Brain microvascular endothelial cell (primary cell): ENCODE data around the gene RRP1.

Source experiments
- DNase-seq: peaks from one replicate; pipeline ENCODE4 v3.0.0-alpha.2; 2020
- H3K27ac ChIP-seq: fragments of 250-450 bp; sonication (Bioruptor Pico); 2 replicates; pipeline ENCODE4 v1.5.1; 2020; ENCODE audit warnings: mild to moderate bottlenecking, moderate library complexity
- H3K27me3 ChIP-seq: fragments of 250-450 bp; sonication (Bioruptor Pico); replicated peaks from 2 replicates; pipeline ENCODE4 v1.5.1; 2020; ENCODE audit warnings: mild to moderate bottlenecking
- H3K36me3 ChIP-seq: fragments of 250-450 bp; sonication (Bioruptor Pico); replicated peaks from 2 replicates; pipeline ENCODE4 v1.5.1; 2020; ENCODE audit warnings: mild to moderate bottlenecking
- H3K4me3 ChIP-seq: 2 replicates; pipeline ENCODE4 v1.5.1; 2011; ENCODE audit warnings: low read depth, mild to moderate bottlenecking, control low read depth, low read length, moderate library complexity
- CTCF ChIP-seq: IDR thresholded peaks from 2 replicates; pipeline ENCODE4 v1.5.1; 2011; ENCODE audit warnings: low read depth, mild to moderate bottlenecking, moderate library complexity, low read length, control low read depth, inconsistent platforms; ENCODE audit errors: missing control alignments
- in situ Hi-C: cut with HindIII; loops from 2 replicates; pipeline ENCODE4 v1.10.0; 2017; ENCODE audit warnings: low sequenced_read_pairs, low pct_ligation_motif_present

Gene RRP1

GRCh38 chr21:43744725-43745124 is 44.7 kb upstream of the RRP1 start:
- no peak for DNase-seq
- H3K36me3 ChIP-seq, result peaks cover 54% of the 10 kb centered on the region
- in situ Hi-C loops, result no loop called here
- H3K27me3 ChIP-seq, result no peaks in the 10 kb centered on the region
- no peak overlapping the region for H3K4me3 ChIP-seq
- H3K27ac ChIP-seq, result no peak overlapping the region
- no peak for TF ChIP-seq CTCF

- in situ Hi-C loops, result no loop called here
- Histone ChIP-seq H3K36me3 (peaks cover 64% of the 10 kb centered on the region), H3K27me3 (no peaks in the 10 kb centered on the region), H3K4me3 (no peak overlapping the region), H3K27ac (no peak overlapping the region)
- no peak for TF ChIP-seq CTCF
- DNase-seq, result no peak
These were observed 43.4 kb upstream of the RRP1 start for GRCh38 chr21:43745772-43746517.

- Histone ChIP-seq H3K27me3 (no peaks in the 10 kb centered on the region), H3K36me3 (peaks cover 83% of the 10 kb centered on the region), H3K4me3 (no peak overlapping the region), H3K27ac (no peak overlapping the region)
- in situ Hi-C loops, result no loop called here
- TF ChIP-seq CTCF, result no peak
- DNase-seq, result no peak
These were observed 40.8 kb upstream of the RRP1 start for GRCh38 chr21:43748622-43749021.

GRCh38 chr21:43749651-43750262 is 39.6 kb upstream of the RRP1 start:
- Histone ChIP-seq H3K27ac (no peak overlapping the region), H3K4me3 (no peak overlapping the region), H3K27me3 (no peaks in the 10 kb centered on the region), H3K36me3 (peaks cover 83% of the 10 kb centered on the region)
- TF ChIP-seq CTCF, result no peak
- in situ Hi-C loops, result no loop called here
- DNase-seq, result no peak

- no peak for TF ChIP-seq CTCF
- in situ Hi-C loops, result no loop called here
- Histone ChIP-seq H3K27me3 (no peaks in the 10 kb centered on the region), H3K36me3 (peaks cover 85% of the 10 kb centered on the region), H3K4me3 (no peak overlapping the region), H3K27ac (no peak overlapping the region)
- DNase-seq, result no peak
These were observed 38.9 kb upstream of the RRP1 start for GRCh38 chr21:43750339-43751033.
